ENCODE results near the gene FIBCD1. TPM values are rescaled to one million over a fixed set of nuclear protein-coding genes. Genes with fewer than 3 reads are reported as not detected.

FIBCD1 gene
- total and polyA plus RNA-seq, 9 of the 15 experiments (the other 6 are each of a cell fraction or from before 2014, with no cell fraction given), result 0.53 to 1.2 (median 0.95) TPM; not detected in 4

DNA sequence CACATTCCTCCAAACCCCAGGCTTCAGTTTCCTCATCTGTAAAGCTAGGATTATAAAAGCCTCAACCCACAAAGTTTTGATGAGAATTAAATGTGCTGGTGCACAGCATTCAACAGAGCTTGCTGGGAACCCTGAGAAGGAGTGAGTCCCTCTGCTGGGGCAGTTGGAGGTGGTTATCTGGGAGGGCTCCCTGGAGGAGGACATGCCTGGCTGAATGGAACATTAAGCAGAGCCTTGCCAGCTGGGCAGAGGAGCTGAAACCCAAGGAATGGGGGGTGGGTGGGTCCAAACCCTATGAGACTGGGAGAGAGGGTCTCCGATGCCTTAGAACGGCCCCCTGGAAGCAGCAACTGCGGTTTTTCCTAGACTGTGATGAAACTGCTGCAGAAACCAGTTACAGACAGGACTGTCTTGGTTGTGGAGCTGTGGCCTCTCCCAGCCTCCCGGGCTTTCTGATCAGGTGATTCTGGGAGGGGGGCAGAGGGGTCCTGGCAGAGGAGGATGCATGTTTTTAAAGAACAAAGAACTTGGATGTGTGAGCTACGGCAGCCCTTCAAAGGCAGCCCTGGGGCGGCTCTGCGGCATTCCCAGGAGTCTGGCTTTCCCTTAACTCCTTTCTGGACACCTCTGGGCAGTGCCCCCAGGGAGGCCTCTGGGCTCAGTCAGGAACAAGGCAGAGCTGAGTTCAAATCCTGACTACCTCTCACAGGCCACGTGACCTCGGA lies 20.8 kb downstream of the FIBCD1 start:
- Histone ChIP-seq H3K27ac (ENCODE audit: extremely low read depth, low read depth, low read length) (no peak overlapping the region), H3K36me3 (ENCODE audit: control insufficient read depth, insufficient read depth, low read length) (no peaks in the 10 kb centered on the region), H3K4me2 (ENCODE audit: insufficient read depth, low read length) (no peak overlapping the region), H3K9me1 (ENCODE audit: control insufficient read depth, insufficient read depth, low read length) (peaks cover 4% of the 10 kb centered on the region), H2AFZ (ENCODE audit: low read depth, low read length) (no peak overlapping the region), H3K4me3 (no peak overlapping the region), H3K9ac (ENCODE audit: insufficient read depth in 1 of 2, low read depth in 2 of 2, low read length in 2 of 2) (peak overlapping the region in 1 of 2 experiments; percentile 12; a peak in 1 of 4 replicates), H3K27me3 (ENCODE audit: control insufficient read depth in 2 of 2, insufficient read depth in 2 of 2, low read length in 2 of 2) (peaks cover 97 to 100% of the 10 kb centered on the region in 2 experiments), H3K79me2 (ENCODE audit: control insufficient read depth, insufficient read depth, low read length) (no peaks in the 10 kb centered on the region), H3K4me1 (replicated peaks in 1 of 2; ENCODE audit: control insufficient read depth in 2 of 2, insufficient read depth in 2 of 2, low read length in 2 of 2) (peaks cover 0 to 58% of the 10 kb centered on the region in 2 experiments; a peak in 2 of 5 replicates), H3K9me3 (replicated peaks; ENCODE audit: control insufficient read depth, insufficient read depth, low read depth, low read length) (no peaks in the 10 kb centered on the region), H4K20me1 (replicated peaks; ENCODE audit: control insufficient read depth, insufficient read depth, low read length) (peaks cover 95% of the 10 kb centered on the region)
- ChIA-PET POLR2A (interaction anchor here (0.7 to 26.8 kb wide), 11 partner anchors 6 to 161 kb away, joined by 3 to 582 read pairs (median 6); partner anchors contain the start of gene QRFP), CTCF (ENCODE audit: low intra/inter-chr PET ratio) (no interaction called here)
- 10% methylated on average over 9 of the region's 9 CpGs for WGBS (ENCODE audit: insufficient coverage, low coverage, missing lambda C conversion rate)
- in situ Hi-C loops (cut with MboI), result no loop called here
- intact Hi-C loops (cut with micrococcal nuclease), result no loop called here
- TF ChIP-seq LEF1 (IDR thresholded peaks at IDR 0.05) (no peak), BHLHE40 (IDR thresholded peaks at IDR 0.05; ENCODE audit: low read length) (0 out of 2 replicates have a peak, but pooled peaks have one; percentile 19), SMC3 (conservative IDR thresholded peaks at IDR 0.05; ENCODE audit: insufficient read depth, low read depth, low read length) (0 out of 2 replicates have a peak, but pooled peaks have one; percentile 4), PURB (CRISPR knock-in tag; IDR thresholded peaks at IDR 0.05; ENCODE audit: low read depth) (no peak), HDAC3 (IDR thresholded peaks at IDR 0.05; ENCODE audit: borderline replicate concordance, partially characterized antibody) (no peak), ZKSCAN3 (CRISPR knock-in tag; IDR thresholded peaks at IDR 0.05) (no peak), TCF7L2 (IDR thresholded peaks at IDR 0.05; ENCODE audit: low read depth, low read length) (0 out of 2 replicates have a peak, but pooled peaks have one; percentile 35), CHD2 (IDR thresholded peaks at IDR 0.05; ENCODE audit: low read depth, low read length) (peak; percentile 25; the same call in 1 of the 2 replicates), ZFP36 (IDR thresholded peaks at IDR 0.05; ENCODE audit: low read depth, low read length, partially characterized antibody) (peak; percentile 100), MAFK (IDR thresholded peaks at IDR 0.05; ENCODE audit: low read length) (peak; percentile 29), FOSL1 (tag; conservative IDR thresholded peaks at IDR 0.05) (no peak), SP1 (CRISPR knock-in tag; IDR thresholded peaks at IDR 0.05) (no peak), SUPT5H (IDR thresholded peaks at IDR 0.05) (no peak), RCOR1 (IDR thresholded peaks at IDR 0.05; ENCODE audit: borderline replicate concordance in 1 of 2, low read depth in 2 of 2, low read length in 2 of 2) (0 out of 4 replicates have a peak, but pooled peaks of 1 of the 2 experiments have one; percentile 28), FOXJ2 (tag; IDR thresholded peaks at IDR 0.05) (no peak)
- TF ChIP-seq, protein P1, sequence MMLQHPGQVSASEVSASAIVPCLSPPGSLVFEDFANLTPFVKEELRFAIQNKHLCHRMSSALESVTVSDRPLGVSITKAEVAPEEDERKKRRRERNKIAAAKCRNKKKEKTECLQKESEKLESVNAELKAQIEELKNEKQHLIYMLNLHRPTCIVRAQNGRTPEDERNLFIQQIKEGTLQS (IDR thresholded peaks at IDR 0.05), result no peak
- TF ChIP-seq, protein P1 (CRISPR knock-in tag; conservative IDR thresholded peaks at IDR 0.05), result peak; percentile 6; the same call in 1 of the 2 replicates
- TF ChIP-seq, protein P2, sequence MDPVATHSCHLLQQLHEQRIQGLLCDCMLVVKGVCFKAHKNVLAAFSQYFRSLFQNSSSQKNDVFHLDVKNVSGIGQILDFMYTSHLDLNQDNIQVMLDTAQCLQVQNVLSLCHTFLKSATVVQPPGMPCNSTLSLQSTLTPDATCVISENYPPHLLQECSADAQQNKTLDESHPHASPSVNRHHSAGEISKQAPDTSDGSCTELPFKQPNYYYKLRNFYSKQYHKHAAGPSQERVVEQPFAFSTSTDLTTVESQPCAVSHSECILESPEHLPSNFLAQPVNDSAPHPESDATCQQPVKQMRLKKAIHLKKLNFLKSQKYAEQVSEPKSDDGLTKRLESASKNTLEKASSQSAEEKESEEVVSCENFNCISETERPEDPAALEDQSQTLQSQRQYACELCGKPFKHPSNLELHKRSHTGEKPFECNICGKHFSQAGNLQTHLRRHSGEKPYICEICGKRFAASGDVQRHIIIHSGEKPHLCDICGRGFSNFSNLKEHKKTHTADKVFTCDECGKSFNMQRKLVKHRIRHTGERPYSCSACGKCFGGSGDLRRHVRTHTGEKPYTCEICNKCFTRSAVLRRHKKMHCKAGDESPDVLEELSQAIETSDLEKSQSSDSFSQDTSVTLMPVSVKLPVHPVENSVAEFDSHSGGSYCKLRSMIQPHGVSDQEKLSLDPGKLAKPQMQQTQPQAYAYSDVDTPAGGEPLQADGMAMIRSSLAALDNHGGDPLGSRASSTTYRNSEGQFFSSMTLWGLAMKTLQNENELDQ (CRISPR knock-in tag; IDR thresholded peaks at IDR 0.05; ENCODE audit: borderline replicate concordance), result no peak
- FAIRE-seq (no peak), DNase-seq (ENCODE audit: extremely low read depth in 1 of 4, low spot score in 3 of 4) (peak in 3 of 4 experiments; percentile 66 to 68 (median 68)), ATAC-seq (no peak)
- no TSS peak for BruUV-seq (replicated peaks)

Data from K562 (cell line).